ENCODE results near the gene ETS2.

- TF ChIP-seq ISL1 (CRISPR knock-in tag; IDR thresholded peaks at IDR 0.05) (no peak), PPARA (CRISPR knock-in tag; IDR thresholded peaks at IDR 0.05; ENCODE audit: borderline replicate concordance) (no peak), CREB5 (CRISPR knock-in tag; IDR thresholded peaks at IDR 0.05; ENCODE audit: low read depth) (no peak), ARNTL (CRISPR knock-in tag; IDR thresholded peaks at IDR 0.05; ENCODE audit: borderline replicate concordance, low read depth) (no peak), ZFP30 (CRISPR knock-in tag; IDR thresholded peaks at IDR 0.05) (no peak), ZFP3 (CRISPR knock-in tag; IDR thresholded peaks at IDR 0.05) (no peak), PATZ1 (CRISPR knock-in tag; IDR thresholded peaks at IDR 0.05; ENCODE audit: borderline replicate concordance) (no peak), ESRRG (CRISPR knock-in tag; IDR thresholded peaks at IDR 0.05) (no peak), SNAI2 (CRISPR knock-in tag; IDR thresholded peaks at IDR 0.05) (no peak), ZNF70 (CRISPR knock-in tag; IDR thresholded peaks at IDR 0.05) (no peak), BACH2 (CRISPR knock-in tag; IDR thresholded peaks at IDR 0.05; ENCODE audit: borderline replicate concordance) (no peak), ZNF8 (CRISPR knock-in tag; IDR thresholded peaks at IDR 0.05) (no peak), RARB (CRISPR knock-in tag; IDR thresholded peaks at IDR 0.05) (no peak)
Measured at GRCh38 chr21:38851101-38851500, 45.4 kb downstream of the ETS2 start.

Data from SK-N-SH treated with all-trans-retinoic acid at 6 μM for 48 hours (cell line).